HG03025 (cell line): ENCODE measurements around the gene CYTH3.
"Not testable (repeated sequence)": the region's sequence is repeated elsewhere in the genome, so short reads cannot be mapped to it uniquely, and the experiment has no call there.

ENCODE experiments used
- ATAC-seq: cut with Tn5 transposase; IDR thresholded peaks from one replicate; pipeline ENCODE4 v1.9.1; 2021; ENCODE audit warnings: mild to moderate bottlenecking, moderate library complexity; ENCODE audit not compliant: unreplicated experiment, low FRiP score

CYTH3 gene

DNA sequence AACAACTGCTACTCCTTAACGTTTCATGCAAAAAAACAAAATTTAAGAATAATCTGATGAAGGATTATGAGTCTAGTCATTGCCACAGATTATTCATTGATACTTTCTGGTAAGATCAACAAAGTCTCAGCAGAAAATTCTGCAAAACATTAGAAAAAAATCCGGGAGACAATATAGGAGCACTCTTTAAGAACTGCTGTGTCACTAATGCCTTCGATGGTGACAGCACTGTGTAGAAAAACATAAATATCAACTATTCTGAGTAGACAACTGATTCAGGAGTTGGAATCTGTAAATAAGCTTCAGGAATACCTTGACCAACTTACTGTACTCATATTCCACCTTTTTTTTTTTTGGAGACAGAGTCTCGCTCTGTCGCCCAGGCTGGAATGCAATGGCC is 69.0 kb downstream of the CYTH3 start:
- no peak for ATAC-seq

DNA sequence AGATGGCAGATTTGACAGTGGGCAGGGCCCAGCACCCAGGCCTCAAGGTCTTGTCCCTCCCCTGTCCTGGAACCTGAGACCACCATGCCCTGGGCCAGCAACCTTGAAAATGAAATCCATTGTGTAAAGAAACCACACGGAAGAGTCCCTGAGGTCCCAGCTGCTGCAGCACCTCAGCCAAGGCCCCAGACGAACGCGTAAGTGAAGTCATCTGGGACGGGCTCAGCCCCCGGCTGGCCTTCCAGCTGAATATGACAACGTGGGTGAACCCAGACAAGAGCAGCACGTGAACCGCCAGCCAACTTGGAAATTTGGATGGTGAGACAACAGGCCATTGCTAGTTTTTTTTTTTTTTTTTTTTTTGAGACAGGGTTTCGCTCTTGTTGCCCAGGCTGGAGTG is 70.3 kb downstream of the CYTH3 start:
- ATAC-seq: no peak

DNA sequence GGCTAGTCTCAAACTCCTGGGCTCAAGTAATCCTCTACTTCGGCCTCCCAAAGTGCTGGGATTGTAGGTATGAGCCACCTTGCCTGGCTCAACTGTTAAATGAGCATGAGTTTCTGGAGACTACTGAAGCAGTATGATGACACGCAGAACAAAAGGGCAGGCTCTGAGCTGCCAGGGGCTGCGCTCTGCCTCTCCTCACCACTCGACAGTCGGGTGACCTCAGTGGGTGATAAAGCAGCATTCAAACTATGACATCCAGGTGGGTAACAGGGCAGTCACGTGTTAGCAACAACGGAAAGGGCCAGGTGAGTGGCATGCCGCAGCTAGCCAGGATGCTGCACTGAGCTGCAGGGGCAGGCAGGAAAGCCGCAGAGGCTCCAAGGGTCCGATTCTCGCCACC is 71.5 kb downstream of the CYTH3 start:
- no peak for ATAC-seq

DNA sequence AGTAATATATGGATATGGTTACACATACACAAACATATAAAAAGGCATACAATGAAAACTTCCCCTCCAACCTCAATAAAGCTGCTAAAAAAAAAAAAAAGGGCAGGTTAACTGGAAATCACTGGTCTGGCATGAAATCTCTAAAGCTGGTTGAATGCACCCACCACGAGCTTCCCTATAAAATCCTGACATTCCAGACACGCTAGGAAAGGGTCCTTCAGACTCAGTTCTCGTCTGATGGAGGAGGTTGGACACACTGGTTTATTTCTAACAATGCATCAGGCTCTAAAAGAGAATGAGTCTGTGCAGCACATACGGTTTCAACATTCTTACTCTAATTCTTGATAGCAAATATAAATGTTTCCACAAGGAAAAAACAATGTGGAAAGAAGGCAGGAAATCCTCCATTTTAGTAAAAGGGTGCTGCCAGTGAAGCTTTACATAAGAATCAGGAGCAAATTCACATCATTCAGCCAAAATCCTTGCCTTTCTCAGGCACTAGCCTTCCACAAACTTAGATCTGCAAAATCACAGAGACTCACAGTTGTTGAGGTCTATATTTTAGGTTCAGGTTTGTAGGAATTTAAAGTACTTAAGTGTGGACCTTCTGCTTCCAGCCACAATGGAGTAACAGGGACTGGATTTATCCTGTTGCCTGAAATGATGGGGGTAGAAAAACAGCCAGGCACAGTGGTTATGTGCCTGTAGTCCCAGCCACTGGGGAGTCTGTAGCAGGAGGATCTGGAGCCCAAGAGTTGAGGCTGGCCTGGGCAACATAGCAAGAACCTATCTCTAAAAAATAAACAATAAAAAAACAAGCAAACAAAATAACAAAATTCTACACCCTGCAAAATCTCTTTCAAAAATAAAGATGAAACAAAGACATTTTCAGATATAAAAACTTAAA is 73.5 kb downstream of the CYTH3 start:
- ATAC-seq: no peak

DNA sequence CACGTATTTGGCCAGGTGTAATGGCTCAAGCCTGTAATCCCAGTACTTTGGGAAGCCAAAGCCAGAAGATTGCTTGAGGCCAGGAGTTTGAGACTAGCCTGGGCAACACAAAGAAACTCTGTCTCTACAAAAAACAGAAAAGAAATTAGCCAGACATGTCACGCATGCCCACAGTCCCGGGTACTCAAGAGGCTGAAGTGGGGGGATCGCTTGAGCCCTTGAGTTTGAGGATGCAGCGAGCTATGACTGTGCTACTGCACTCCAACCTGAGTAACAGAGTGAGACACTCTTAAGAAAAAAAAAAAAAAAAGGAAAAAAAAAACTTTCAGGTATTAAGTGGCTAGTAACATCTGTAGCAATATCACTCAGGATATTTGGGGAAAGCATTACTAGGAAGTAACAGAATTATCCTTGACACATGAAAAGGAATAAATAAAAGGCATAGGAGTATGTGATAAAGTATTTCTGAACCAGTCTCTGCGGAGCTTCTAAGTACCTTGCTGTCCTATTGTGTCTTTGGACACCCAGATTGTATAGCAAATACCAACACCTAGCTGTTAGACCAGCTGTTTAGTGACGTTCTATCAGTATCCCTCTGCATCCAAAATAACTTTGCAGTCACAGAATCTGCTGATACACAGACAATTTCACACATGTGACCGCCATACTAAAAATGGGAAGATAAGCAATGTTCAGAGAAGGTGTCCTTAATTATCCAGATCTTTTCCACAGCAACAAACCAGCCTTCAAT is 74.4 kb downstream of the CYTH3 start:
- ATAC-seq: no peak

DNA sequence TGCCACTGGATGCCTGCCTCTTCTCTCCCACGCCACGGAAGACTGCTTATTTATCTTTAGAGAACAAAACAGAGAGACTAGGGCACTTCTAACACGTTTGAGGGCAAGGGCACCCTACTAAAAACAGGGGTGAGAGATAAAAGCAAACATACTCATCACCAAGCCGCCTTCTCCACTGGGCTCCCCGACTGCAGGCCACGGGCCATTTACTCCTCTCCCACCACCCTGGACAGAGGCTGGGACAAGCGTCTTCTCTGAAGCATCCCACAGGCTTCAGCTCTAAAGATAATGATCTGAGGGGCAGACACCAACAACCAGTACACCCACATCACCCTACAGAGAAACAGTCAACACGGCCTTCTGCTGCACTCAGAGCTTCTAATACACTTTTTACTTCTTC is 78.7 kb downstream of the CYTH3 start:
- no peak for ATAC-seq

DNA sequence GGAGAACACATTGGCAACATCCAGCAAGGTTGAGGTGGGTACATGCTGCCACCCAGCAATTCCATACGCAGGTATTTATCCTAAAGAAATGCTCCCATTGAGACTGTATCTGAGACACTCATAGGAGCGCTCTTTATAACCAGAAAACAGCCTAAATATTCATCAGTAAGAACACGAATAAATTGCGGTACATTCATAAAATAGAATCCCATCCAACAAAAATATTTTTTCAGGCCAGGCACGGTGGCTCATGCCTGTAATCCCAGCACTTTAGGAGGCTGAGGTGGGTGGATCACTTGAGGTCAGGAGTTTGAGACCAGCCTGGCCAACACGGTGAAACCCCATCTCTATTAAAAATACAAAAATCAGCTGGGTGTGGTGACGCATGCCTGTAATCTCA is 81.9 kb downstream of the CYTH3 start:
- ATAC-seq: not testable (repeated sequence)

DNA sequence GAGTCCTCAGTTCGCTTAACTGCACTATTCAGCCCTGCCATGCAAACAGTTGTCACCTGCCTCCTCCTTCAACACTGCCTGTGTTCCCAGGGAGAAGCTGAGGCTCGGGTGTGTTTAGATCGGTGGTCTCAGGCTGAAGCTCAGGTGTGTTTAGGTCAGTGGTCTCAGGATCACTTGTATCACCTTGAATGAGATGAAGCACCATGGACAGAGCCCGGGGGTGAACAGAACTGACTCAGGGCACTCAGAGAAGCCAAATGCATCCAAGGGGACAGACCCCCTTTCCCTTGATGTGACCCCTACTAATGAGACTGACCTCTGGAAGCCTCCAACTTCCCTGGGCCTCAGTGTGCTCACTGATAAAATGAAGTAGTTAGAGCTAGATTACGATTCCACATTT is 84.0 kb downstream of the CYTH3 start:
- no peak for ATAC-seq

DNA sequence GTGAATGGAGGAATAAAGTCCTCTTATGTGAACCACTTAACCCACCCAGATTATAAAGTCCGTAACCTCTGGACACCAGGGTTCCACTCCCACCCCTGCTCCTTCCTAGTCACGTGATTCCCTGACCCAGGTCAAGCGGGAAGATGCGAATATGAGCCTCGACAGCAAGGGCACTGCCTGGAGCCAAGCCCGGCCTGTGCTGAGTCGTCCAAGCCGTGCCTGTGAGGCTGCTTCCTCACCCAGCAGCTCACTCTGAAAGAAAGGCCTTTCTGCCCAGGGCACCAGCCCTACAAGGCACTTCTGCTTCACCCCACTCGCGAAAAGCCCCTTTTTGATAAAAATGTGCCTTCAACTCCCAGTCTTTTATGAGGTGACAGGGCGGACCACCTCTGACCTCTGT is 85.8 kb downstream of the CYTH3 start:
- ATAC-seq: no peak

DNA sequence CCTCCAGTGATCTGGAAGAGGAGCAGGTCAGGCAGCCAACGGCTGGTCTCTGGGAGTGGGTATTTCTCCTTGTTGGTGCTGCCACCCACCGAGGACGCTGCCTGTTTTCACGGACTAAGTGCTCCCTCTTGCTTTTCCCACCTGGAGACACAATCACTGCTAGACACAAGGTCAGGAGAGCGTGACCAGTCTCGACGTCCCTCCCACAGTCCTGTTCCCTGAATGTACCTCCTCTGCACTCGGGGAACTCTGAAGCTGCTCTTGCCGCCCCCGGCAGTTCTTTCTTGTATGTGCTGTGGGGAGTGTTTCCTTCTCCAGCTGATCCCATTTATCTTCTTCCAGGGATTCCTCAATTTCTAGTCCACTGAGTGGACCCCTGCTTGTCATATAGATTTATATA is 89.4 kb downstream of the CYTH3 start:
- ATAC-seq: no peak

DNA sequence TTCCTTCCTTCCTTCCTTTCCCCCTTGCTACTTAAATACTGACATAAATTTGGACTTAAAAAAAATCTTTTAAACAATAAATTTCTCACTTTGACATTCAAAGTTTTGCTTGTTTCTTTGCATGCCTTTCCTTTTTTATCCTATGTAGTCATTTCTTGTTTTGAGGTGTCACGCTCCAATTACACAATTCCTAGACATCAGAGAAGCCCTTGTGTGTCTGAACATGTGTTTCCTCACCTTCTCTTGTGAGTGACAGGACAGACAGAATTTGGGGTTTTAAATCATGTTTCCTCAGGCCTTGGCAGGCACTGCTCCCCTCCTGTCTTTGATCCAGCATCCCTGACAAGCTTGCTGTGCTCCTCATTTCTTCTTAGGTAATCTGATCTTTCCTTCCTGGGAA is 91.3 kb downstream of the CYTH3 start:
- no peak for ATAC-seq

DNA sequence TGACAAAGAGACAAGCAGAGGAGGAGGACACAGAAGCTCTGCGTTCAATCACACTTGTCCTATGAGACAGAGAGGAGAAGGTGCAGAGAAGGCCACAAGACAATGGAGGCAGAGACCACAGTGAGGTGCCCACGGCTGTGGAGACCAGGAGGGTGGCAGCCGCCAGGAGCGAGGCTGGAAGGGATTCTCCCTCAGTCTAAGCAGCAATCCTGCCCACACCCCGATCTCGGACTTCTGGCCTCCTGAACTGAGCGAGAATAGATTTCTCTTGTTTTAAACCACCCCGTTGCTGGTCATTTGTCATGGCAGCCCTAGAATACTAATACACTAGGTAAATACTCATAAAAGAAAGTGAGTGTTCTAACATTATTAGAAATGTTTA is 92.1 kb downstream of the CYTH3 start:
- no peak for ATAC-seq

DNA sequence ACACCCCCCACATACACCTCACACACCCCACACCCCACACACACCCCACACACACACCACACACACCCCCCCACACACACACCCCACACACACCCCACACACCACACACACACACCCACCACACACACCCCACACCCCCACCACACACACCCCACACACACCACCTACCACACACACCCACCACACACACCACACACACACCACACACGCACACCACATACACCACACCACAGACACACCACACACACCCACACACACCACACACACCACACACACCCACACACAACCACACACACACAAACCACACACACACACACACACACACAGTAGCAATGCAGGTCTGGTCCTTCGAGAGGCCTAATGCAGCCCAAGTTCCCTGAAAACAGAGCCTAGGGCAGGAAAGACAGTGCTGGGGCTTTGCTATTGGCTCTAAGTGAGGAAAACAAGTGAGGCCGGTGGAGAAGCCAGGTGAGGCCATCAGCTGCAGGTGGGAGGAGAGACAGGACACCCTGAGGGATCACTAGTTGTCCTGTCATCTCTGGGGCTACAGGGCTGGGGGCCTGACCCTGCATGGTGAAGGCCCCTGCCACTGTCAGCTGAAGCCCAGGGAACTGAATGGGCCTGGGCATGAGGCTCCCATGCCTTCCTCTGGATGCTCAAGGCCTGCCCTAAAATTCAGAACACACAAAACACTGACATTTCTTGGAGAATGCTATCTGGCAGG is 92.6 kb downstream of the CYTH3 start:
- no peak for ATAC-seq

DNA sequence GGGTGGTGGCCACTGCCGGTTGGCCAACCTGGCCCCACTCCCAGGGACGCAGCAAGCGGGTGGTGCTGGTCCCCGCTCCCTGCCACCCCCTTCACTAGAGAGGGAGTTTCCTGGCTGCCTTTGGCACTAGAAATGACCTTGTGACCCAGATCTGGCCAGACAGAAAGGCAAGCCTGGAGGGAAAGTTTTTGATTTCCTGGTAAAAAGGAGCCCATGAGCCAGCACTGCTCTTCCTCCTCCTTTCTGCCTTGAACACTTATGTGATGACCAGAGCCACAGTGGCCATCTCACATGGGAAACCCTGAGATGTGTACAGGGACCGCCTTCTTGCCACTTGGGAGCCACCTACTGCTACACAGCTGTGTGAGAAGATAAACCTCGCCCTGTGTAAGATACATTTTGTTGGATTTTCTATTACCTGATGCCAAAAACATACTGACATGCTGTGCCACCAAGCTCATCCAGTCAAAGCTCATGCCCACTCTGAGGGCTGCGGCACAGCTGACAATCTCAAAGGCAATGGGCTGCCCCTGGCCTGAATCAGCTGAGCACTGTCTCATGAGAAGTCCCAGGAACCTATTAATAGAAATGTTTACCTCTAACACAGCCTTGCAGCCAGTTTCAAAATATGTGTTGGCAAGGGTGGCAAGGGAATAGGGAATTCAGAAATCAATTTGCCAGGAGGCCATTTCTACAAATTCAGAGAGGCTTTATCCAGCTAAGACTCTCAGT is 94.0 kb downstream of the CYTH3 start:
- no peak for ATAC-seq

DNA sequence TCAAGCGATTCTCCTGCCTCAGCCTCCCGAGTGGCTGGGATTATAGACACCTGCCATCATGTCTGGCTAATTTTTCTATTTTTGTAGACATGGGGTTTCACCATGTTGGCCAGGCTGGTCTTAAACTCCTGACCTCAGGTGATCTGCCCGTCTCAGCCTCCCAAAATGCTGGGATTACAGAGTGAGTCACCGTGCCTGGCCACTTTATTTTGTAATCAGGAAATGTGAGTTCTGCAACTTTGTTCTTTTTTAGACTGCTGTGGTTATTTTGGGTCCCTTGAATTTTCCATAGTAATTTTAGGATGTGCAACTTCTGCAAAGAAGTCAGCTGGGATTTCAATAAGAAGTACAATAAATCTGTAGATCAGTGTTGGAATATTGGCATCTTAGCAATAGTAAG is 96.8 kb downstream of the CYTH3 start:
- no peak for ATAC-seq

DNA sequence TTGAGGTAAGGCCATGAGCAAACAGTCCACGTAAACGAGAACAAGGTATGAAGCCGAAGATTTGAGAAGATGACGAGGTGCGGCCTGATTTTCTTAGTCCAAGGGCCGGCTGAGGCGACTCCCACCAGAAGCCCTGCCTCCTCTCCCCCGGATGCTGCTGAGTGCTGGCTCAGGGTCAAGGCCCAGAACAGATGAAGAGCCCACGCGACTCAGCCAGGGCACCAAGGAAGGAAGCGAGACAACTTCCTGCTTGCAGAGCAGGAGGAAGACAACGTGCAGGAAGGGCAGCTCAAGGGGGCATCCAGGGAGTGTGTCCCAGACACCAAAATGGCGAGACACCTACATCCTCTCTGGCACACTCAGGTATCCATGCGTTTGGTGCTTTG is 99.5 kb downstream of the CYTH3 start:
- ATAC-seq: no peak

DNA sequence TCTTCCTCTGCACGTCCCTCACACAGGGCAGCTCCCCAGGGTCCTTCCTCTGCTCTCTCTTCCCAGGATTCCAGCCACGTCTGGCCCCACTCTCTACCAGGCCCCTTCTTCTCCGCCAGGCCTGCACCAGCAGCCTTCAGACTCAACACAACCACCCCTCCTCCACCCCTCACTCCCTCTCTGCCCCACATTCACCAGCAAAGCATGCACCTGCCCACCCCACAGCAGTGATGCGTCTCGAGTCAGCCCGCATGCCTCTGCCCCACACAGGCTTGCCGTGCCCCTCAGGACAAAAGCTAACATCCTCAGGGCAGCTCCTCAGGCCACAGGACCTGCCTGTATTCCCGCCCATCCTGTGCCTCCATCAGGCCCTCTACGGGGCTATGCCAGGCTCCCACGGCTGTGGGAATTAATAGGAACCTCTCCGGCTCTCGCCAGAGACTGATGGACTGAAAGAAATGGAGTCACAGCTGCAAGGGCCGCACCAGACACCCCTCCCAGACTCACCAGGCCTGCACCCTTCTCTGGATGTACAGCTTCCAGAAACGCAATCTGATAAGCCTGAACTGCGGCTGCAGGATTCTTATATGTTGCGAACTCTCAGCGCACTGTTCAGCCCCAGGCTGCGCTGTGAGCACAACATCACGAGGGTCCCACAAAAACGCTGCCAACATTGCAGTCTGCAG is 100.1 kb downstream of the CYTH3 start:
- no peak for ATAC-seq

DNA sequence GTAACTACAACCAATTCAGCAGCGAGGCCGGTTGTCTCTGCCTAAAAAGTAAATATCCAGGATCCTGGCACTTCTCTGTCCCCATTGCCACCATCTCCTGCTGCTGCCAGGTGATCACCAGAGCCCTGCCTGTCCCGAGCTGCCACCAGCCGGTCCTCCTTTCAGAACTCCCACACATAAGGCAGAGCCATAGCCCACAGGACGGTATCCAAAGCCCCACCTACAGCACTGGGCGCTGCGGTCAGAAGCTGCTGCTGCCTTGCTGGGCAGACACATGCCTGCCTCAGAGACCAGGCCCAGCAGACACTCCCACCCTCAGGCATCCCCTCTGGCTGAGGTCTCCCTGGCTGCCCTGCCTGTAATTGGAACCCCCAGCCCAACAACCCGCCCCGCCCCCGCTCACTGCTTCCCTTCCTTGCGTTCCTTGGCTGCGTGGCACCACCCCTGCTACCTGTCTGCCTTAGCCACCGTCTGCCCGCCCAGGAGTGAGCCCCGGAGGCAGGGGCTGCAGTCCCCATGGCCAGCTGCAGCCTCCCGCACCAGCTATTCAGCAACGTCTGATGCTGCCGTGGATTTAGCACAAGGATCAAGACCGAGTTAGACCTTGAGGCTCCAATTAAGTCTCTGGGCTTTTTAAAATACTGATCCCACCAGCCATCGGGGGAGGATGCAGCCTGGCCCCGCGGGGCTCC is 100.7 kb downstream of the CYTH3 start:
- ATAC-seq: no peak
